Lower lobe of right lung (tissue), 2 donors: ENCODE data around the gene TMEM245. TPM values are rescaled to one million over a fixed set of nuclear protein-coding genes. Genes with fewer than 3 reads are reported as not detected.

ENCODE experiments used
- ATAC-seq, 2 donors: fragments of 200-7000 bp; cut with Tn5 transposase; one replicate each; pipeline ENCODE4 v1.9.1; 2020 to 2022; ENCODE audit warnings: mild to moderate bottlenecking in 2 of 2, moderate library complexity in 2 of 2
- DNase-seq: peaks from one replicate; pipeline ENCODE4 v3.0.0-alpha.2; 2020
- H3K27ac ChIP-seq: fragments of 200-600 bp; one replicate; pipeline ENCODE4 v1.8.0; 2022
- H3K27me3 ChIP-seq: fragments of 200-600 bp; one replicate; pipeline ENCODE4 v1.8.0; 2022; ENCODE audit warnings: low read depth
- H3K36me3 ChIP-seq: fragments of 200-600 bp; one replicate; pipeline ENCODE4 v1.8.0; 2022; ENCODE audit warnings: mild to moderate bottlenecking
- H3K4me1 ChIP-seq: fragments of 200-600 bp; one replicate; pipeline ENCODE4 v1.8.0; 2022
- H3K4me3 ChIP-seq: fragments of 200-600 bp; one replicate; pipeline ENCODE4 v1.8.0; 2022; ENCODE audit warnings: mild to moderate bottlenecking
- H3K9me3 ChIP-seq: fragments of 200-600 bp; one replicate; pipeline ENCODE4 v1.8.0; 2022
- intact Hi-C: fragments of 100-400 bp; cut with DNase I; formaldehyde crosslinking; loops from one replicate; pipeline ENCODE4 v1.11.0; 2022
- total RNA-seq: library from RNA; stranded (reverse); fragmentation: NEBNext Ultra II Directional; extraction: Animal tissue kit (Norgen Biotek cat#: 25700); gene quantifications from one replicate; pipeline ENCODE4 v1.2.1, GENCODE V29; 2021
- TF ChIP-seq, protein P1 (sequence below): fragments of 200-600 bp; IDR thresholded peaks from one replicate; pipeline ENCODE4 v1.8.0; 2022; ENCODE audit warnings: antibody characterized with exemption, mild to moderate bottlenecking
- donor health status: DM: no; HTN: yes; CAD: no; lungs with severe emphysema.

Gene TMEM245
- total RNA-seq, 1 donor from 2014 or later: 85.7 TPM

DNA sequence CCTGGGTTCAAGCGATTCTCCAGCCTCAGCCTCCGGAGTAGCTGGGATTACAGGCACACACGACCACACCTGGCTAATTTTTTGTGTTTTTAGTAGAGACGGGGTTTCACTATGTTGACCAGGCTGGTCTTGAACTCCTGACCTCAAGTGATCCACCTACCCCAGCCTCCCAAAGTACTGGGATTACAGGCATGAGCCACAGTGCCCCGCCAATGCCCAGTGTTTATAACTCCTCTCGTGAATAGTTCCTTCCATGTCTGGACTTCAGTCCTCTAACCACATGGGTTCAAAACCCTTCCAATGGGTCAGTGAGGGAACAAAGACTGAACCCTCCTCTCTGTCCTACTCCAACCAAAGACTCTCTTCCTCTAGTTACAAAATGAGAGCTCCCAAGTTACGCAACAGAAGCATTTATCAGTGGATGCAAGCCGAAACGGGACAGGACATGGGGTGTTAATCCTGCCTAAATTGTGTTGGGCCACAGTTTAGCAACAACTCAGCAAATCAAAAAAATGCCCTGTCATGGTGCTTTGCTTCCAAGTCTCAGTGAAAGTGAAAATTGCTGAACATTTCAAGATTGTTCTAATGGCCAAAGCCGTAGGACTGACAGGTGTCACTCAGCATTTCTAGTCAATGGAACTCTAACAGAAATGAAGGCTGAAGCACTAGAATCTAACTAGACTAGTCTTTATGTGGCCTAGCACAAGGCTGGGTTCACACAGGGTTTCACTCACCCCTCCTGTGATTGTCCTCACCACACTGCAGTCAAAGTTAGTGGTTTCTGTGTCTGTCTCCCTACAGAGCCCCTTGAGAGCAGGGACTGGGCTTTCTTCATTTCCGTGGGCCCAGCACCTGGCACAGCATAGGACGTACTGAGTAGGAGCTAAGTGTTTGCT is 3.2 kb upstream of the TMEM245 start:
- Histone ChIP-seq H3K4me3 (no peak overlapping the region), H3K27me3 (no peaks in the 10 kb centered on the region), H3K36me3 (no peaks in the 10 kb centered on the region), H3K27ac (no peak overlapping the region), H3K9me3 (no peaks in the 10 kb centered on the region), H3K4me1 (peaks cover 8% of the 10 kb centered on the region)
- TF ChIP-seq, protein P1, sequence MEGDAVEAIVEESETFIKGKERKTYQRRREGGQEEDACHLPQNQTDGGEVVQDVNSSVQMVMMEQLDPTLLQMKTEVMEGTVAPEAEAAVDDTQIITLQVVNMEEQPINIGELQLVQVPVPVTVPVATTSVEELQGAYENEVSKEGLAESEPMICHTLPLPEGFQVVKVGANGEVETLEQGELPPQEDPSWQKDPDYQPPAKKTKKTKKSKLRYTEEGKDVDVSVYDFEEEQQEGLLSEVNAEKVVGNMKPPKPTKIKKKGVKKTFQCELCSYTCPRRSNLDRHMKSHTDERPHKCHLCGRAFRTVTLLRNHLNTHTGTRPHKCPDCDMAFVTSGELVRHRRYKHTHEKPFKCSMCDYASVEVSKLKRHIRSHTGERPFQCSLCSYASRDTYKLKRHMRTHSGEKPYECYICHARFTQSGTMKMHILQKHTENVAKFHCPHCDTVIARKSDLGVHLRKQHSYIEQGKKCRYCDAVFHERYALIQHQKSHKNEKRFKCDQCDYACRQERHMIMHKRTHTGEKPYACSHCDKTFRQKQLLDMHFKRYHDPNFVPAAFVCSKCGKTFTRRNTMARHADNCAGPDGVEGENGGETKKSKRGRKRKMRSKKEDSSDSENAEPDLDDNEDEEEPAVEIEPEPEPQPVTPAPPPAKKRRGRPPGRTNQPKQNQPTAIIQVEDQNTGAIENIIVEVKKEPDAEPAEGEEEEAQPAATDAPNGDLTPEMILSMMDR: no peak
- peak; percentile 55 for DNase-seq
- intact Hi-C loops: no loop called here
- no peak for ATAC-seq

DNA sequence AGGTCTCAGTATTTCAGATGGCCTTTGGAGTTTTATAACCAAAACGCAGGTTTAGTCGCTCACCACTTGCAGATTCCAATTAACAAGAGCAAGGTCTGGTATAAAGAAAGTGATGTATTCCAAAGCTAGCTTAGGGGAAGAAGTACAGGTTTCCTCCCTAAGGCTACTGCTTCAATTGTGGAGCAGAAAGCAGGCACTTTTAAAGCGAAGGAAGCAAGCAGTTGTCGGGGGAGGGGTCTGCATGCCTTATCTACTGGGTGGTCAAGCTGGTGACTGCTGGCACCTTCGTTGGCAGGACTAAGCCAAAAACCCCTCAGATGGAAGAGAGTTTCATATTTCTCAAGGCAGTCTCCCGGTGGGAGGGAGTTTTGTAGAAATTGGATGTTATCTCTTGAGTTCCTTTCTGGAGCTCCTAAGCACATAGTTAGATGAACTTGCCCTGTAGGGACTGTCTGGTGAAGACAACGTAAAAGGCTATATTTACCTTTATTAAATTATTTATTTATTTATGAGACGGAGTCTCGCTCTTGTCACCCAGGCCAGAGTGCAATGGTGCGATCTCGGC is 1.6 kb upstream of the TMEM245 start:
- ATAC-seq: no peak
- Histone ChIP-seq H3K4me1 (peaks cover 25% of the 10 kb centered on the region), H3K36me3 (no peaks in the 10 kb centered on the region), H3K4me3 (no peak overlapping the region), H3K27me3 (no peaks in the 10 kb centered on the region), H3K27ac (no peak overlapping the region), H3K9me3 (no peaks in the 10 kb centered on the region)
- intact Hi-C loops: no loop called here
- TF ChIP-seq, protein P1: no peak
- no peak for DNase-seq

DNA sequence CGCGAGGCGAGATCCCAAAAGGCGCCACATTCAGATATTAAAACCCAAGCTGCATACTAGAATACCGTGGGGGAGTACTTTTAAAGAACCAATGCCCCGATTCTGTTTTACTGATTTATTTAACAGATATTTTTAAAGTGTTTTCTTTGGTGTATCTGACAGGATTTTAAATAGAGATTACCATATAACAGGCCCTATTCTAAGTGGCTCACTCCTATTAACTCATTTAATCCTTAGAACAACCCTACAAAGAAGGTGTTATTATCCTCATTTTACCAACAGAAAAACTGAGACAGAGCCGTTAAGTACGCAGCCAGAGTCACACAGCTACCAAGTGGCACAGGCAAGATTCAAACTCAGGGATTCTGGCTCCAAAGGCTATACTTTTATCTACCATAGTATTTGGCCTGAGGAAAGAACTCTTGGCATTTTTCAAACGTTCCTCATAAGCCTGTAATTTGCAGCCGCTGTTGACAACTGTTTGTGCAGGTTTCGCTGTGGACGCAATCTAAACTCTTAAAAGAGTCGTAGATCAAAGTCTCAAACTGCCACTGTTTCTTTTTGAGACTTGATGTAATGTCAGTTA is 550 bp upstream of the TMEM245 start:
- DNase-seq (no peak), ATAC-seq (no peak)
- H3K4me1 ChIP-seq: peaks cover 35% of the 10 kb centered on the region
- intact Hi-C loops: no loop called here
- H3K36me3 ChIP-seq: no peaks in the 10 kb centered on the region
- H3K4me3 ChIP-seq: peak overlapping the region; percentile 89
- H3K9me3 ChIP-seq: no peaks in the 10 kb centered on the region
- H3K27me3 ChIP-seq: no peaks in the 10 kb centered on the region
- TF ChIP-seq, protein P1: no peak
- no peak overlapping the region for H3K27ac ChIP-seq

DNA sequence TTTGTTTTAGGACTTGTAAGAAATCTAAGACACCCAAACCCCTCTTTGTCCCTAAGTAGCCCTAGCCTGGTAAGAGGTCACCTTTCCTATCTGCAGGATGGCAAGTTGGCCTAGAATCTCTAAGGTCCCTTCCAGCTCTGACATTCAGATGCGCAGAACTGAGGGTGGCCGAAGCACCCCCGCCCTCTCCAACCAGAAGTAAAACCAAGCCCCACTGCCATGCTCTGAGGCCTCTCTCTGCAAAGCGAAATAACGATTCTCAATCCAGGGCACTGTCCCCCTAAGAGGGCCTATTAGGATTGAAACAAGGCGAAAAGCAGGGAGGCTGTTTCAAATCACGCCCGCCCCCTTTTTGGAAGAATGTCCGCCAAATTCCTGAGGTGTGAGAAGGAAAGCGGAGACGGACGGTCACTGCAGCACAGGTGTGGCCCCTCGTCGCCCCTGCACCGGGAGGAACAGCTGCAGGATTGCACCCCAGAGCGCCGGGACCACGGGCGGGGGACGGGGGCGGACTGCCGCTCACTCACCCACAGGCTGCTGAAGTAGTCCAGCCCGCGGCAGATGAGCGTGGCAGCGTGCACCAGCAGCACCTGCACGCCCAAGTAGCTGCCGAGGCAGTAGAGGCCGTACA is 824 bp downstream of the TMEM245 start:
- ATAC-seq: peak in 1 of 2 donors; percentile 2

More for the DNA sequence above, 824 bp downstream of the TMEM245 start:
- Histone ChIP-seq H3K4me1 (peaks cover 47% of the 10 kb centered on the region), H3K9me3 (no peaks in the 10 kb centered on the region), H3K36me3 (no peaks in the 10 kb centered on the region), H3K27me3 (no peaks in the 10 kb centered on the region), H3K27ac (peak overlapping the region; percentile 91), H3K4me3 (peak overlapping the region; percentile 89)
- DNase-seq: no peak
- intact Hi-C loops: no loop called here
- TF ChIP-seq, protein P1: no peak
